Fibroblast of mammary gland (primary cell): ENCODE data around the gene METTL22.

Source experiments
- DNase-seq: peaks from one replicate; pipeline ENCODE4 v3.0.0-alpha.2; 2010; ENCODE audit warnings: low read depth
- H3K4me3 ChIP-seq: 2 replicates; pipeline ENCODE4 v1.5.1; 2011; ENCODE audit warnings: low read depth, mild to moderate bottlenecking, low read length, moderate library complexity; ENCODE audit not compliant: control insufficient read depth
- TF ChIP-seq, protein P1 (sequence below): conservative IDR thresholded peaks from 2 replicates; pipeline ENCODE4 v1.5.1; 2011; ENCODE audit warnings: low read depth, low read length, inconsistent platforms; ENCODE audit not compliant: control insufficient read depth, insufficient read depth

Gene METTL22

DNA sequence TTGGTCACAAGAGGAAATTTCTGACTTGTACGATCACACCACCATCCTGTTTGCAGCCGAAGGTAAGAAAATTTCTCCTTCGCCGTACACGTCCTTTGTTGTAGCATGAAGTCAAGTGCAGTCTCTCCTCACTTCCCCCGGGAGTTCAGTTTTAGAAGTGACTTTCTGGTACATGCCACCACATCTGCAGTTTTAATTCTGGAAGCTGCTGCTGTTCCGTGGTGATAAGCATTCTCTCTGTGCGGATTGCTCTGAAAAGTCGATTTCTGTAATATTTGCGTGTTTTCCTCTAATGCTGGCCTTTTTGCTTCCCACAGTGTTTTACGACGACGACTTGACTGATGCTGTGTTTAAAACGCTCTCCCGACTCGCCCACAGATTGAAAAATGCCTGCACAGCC, 20.6 kb downstream of the METTL22 start:
- H3K4me3 ChIP-seq: no peak overlapping the region
- TF ChIP-seq, protein P1, sequence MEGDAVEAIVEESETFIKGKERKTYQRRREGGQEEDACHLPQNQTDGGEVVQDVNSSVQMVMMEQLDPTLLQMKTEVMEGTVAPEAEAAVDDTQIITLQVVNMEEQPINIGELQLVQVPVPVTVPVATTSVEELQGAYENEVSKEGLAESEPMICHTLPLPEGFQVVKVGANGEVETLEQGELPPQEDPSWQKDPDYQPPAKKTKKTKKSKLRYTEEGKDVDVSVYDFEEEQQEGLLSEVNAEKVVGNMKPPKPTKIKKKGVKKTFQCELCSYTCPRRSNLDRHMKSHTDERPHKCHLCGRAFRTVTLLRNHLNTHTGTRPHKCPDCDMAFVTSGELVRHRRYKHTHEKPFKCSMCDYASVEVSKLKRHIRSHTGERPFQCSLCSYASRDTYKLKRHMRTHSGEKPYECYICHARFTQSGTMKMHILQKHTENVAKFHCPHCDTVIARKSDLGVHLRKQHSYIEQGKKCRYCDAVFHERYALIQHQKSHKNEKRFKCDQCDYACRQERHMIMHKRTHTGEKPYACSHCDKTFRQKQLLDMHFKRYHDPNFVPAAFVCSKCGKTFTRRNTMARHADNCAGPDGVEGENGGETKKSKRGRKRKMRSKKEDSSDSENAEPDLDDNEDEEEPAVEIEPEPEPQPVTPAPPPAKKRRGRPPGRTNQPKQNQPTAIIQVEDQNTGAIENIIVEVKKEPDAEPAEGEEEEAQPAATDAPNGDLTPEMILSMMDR: no peak
- no peak for DNase-seq

DNA sequence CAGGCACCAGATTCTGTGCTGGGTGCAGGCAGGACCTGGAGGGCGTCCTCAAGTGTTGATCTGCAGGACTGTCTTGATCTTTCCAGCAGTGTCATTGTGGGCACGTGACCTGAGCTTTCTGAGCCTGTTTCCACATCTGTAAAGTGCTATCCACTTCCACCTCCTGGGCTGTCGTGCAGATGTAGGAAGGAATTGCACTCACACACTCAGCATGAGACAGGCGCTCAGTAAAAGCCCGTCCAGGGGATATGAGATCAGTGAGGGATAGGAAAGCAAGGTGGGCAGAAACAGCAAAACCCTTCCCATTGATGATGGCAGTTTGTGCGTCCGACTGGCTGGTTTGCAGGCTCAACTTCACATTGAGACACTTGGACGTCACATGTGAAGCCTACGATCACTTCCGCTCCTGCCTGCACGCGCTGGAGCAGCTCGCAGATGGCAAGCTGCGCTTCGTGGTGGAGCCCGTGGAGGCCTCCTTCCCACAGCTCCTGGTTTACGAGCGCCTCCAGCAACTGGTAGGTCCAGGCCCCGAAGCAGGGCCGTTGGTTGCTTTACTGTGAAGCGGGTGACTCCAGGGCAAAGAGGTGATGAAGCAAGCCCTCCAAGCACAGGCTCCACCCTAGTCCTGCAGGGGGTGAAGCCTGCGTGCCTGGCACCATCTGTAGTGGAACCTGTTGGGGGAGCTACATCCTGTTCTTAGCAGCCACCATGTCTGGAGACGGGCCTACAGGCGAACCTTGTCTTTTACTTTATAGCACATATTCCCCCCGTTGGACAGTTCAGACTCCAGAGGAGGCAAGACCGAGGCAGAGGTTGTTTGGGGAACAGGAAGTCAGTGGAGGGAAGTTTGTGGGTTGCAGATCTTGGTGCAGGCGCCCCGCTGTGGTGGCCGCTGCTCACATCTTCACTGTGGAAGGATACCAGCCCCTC, 23.0 kb downstream of the METTL22 start:
- TF ChIP-seq, protein P1: no peak
- H3K4me3 ChIP-seq: no peak overlapping the region
- no peak for DNase-seq

DNA sequence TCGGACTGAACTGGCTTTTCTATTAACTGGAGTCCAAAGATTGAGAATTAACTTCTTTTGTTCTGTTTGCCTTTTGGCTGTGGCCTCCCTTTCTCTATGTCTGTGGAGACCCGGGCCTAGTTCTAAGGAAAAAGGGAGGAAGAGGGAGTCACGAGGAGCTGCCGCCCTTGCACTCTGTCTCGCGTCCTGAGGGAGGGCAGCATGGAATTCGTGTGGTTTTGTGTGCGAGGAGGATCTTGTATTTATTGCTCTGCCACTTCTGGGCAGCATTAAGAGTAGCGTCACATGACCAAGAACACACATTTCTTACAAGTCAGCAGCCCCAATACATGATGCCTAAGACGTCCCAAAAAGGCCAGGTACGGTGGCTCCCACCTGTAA, 23.6 kb downstream of the METTL22 start:
- TF ChIP-seq, protein P1: no peak
- H3K4me3 ChIP-seq: no peak overlapping the region
- no peak for DNase-seq

DNA sequence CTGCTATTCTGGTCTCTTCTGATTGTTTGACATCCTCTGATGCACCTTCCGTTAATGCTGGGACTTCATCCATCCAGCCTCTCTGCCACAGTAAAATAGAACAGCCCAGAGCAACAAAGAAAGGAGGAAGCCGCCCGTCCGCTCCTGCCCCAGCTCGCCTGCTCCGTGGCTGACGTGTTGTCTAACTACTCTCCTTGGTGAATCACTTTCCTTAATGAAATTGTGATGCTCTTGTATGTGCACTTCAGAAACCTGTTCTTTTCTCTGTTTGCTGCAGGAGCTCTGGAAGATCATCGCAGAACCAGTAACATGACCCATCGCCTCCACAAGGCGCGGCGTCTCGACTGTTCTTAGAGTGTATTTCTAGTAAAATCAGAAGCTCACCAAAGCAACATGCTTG, 24.3 kb downstream of the METTL22 start:
- peak; percentile 70 for DNase-seq
- no peak overlapping the region for H3K4me3 ChIP-seq
- TF ChIP-seq, protein P1: no peak

DNA sequence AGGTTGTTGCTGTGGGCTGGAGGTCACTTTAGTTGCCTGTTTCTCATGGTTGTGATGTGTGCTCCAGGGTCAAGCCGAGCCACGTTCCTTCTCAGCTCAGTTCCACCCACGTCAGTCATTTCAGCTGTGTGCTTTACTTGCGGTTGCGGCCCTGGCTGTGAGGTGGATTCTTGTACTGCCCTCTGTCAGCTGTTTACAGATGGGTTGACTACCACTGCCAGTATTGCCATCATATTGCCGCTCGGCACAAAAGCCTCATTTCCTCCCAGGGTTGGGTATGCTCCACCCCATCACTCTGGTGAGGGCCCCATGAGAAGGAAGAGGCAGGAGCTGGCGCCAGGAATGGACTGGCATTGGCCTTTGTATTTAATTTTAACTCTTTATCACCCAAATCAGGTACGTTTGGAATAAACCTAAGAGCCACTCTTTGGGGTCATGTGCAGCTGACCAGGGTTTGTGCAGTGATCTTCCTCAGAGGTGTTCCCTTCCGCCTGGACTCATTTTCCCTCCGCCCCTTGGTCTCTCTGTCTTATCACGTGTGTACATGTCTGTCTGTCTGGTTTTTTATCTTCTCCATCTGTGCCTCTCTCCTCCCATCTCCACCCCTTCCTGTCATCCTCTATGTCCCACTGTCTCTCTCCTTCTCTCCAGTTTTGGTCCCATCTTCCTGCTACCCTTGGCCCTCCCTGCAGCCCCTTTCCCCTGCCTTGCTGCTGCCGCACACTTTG, 25.0 kb downstream of the METTL22 start:
- TF ChIP-seq, protein P1: no peak
- H3K4me3 ChIP-seq: no peak overlapping the region
- peak; percentile 55 for DNase-seq

DNA sequence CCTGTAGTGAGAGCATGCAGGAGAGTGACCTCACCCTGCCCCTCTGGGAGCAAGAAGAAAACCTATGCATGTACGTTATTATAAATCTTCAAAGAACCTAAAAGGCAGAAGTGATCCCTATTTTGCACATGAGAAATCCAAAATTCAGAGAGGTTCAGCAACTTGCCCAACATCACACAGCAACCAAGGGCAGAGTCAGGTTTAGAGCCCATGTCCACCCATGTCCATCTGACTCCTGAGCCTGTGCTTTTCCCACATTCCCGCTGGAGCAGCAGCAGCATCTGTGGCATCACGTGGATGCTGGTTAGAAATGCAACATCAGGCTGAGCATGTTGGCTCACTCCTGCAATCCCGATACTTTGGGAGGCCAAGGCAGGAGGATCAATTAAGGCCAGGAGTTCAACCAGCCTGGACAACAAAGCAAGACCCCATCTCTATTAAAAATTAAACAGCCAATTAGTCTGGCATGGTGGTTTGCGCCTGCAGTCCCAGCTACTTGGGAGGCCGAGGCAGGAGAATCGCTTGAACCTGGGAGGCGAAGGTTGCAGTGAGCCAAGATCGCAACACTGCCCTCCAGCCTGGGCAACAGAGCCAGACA, 26.3 kb downstream of the METTL22 start:
- DNase-seq: no peak
- TF ChIP-seq, protein P1: no peak
- H3K4me3 ChIP-seq: no peak overlapping the region
